GM12873 (cell line): Measurements from ENCODE around the gene MCL1.

Experiments
- CTCF ChIP-seq: IDR thresholded peaks from 2 replicates; pipeline ENCODE4 v1.5.1; 2012; ENCODE audit warnings: low read depth, mild to moderate bottlenecking, moderate library complexity, low read length, control low read depth; ENCODE audit not compliant: insufficient read depth; ENCODE audit errors: missing control alignments

Gene MCL1

GRCh38 chr1:150560576-150561253, 18.7 kb downstream of the MCL1 start:
- peak; percentile 93 for TF ChIP-seq CTCF

DNA sequence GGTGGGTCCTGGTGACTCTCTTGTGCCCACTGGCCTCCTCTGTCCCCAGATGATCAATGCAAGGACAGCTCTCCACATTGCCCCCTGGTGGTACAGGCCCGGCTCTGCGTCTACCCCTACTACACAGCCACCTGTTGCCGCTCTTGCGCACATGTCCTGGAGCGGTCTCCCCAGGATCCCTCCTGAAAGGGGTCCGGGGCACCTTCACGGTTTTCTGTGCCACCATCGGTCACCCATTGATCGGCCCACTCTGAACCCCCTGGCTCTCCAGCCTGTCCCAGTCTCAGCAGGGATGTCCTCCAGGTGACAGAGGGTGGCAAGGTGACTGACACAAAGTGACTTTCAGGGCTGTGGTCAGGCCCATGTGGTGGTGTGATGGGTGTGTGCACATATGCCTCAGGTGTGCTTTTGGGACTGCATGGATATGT, 19.4 kb downstream of the MCL1 start:
- peak; percentile 99 for TF ChIP-seq CTCF

DNA sequence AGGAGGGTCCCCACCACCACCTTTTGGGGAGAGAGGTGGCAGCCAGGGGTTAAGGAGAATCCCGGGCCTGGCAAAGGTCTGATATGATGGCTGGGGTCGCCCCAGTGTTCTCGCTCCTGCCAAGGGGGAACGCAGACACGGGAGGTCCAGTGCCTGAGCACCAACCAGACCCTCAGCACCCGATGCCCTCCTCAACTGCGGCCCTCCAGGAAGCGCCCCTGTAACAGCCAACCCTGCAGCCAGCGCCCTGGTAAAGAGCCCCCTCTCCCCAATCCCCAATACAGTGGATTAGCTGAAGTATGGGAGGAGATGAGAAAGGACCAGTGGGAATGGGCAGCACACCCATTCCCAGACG, 19.8 kb downstream of the MCL1 start:
- no peak for TF ChIP-seq CTCF

DNA sequence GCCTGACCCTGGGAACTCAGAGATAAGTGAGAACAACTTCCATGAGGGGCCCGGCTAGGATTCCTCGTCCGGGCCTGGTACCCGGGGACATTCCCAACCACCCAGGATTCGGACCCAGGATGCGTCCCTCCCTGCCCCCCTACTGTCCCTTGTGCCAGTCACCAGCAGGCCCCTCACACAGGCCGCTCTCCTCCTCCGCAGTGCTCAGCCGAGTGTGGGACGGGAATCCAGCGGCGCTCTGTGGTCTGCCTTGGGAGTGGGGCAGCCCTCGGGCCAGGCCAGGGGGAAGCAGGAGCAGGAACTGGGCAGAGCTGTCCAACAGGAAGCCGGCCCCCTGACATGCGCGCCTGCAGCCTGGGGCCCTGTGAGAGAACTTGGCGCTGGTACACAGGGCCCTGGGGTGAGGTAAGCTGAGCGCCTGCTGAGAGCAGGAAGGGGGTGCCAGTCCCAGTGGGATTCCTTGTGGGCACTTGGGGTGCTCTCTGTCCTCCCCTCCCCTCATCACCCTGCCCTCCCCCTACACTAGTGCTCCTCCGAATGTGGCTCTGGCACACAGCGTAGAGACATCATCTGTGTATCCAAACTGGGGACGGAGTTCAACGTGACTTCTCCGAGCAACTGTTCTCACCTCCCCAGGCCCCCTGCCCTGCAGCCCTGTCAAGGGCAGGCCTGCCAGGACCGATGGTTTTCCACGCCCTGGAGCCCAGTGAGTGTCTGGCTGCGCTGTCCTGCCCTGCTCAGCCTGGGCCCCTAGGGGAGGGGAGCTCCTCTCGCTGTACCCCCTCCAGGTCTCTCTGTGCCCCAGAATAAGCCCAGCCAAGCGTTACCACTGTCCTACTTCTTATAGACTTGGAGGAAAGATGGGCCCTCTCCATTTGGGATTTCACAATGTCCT, 20.4 kb downstream of the MCL1 start:
- TF ChIP-seq CTCF = no peak

- TF ChIP-seq CTCF = no peak
Measured at GRCh38 chr1:150558303-150558704, 21.1 kb downstream of the MCL1 start.

DNA sequence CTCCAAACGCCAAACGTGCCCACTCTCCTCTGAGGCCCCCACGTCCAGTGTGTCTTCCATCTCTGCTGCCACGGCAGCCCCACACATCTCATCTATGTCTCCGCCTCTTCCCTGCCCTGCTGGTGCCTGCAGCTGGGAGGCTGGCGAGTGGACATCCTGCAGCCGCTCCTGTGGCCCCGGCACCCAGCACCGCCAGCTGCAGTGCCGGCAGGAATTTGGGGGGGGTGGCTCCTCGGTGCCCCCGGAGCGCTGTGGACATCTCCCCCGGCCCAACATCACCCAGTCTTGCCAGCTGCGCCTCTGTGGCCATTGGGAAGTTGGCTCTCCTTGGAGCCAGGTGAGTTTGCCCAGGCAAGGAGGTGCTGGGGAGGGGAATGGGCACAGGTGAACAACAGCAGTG, 21.6 kb downstream of the MCL1 start:
- TF ChIP-seq CTCF = no peak

DNA sequence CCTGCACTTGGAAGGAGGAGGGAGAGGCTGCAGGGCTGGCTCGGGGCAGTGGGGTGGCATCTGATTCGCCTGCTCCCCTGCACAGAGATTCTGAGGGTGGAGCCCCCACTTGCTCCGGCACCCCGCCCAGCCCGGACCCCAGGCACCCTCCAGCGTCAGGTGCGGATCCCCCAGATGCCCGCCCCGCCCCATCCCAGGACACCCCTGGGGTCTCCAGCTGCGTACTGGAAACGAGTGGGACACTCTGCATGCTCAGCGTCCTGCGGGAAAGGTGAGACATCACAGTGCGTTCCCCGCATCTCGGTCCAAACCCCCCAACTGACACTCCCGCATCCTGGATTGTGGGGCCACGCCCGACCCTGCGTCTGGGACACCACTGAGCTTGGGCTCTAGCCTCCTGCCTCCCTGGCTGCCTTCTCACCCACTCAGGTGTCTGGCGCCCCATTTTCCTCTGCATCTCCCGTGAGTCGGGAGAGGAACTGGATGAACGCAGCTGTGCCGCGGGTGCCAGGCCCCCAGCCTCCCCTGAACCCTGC, 22.3 kb downstream of the MCL1 start:
- TF ChIP-seq CTCF = no peak
